Activated T-cell treated with anti-CD3 and anti-CD28 coated beads, Interleukin-2, amount 50 U/mL, for 48 hours (primary cell): ENCODE data around the gene AOPEP.

Experiments
- DNase-seq, 2 experiments: peaks; one replicate each; pipeline ENCODE4 v3.0.0-alpha.2; 2020

AOPEP gene

DNA sequence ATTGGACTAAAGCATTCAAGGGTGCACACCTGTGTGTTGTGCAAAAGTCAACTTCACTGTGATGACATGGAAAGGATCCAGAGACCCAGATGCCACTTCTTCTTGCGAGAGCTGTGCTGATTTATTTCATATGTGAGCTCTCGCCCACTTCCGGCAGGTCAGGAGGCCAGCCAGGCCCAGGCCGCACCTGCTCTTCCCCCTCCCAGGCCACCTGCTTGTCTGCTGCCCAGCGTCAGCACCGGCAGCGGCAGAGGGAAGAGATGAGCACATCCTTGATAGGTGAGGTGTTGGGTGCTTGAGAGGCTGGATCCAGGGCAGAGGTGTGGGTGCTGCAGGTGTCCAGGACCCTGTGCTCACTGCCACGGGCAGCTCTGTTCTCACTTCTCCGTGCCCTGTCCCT is 348.1 kb downstream of the AOPEP start:
- no peak for DNase-seq

- DNase-seq = no peak
These were observed 349.2 kb downstream of the AOPEP start for GRCh38 chr9:95075700-95076099.

DNA sequence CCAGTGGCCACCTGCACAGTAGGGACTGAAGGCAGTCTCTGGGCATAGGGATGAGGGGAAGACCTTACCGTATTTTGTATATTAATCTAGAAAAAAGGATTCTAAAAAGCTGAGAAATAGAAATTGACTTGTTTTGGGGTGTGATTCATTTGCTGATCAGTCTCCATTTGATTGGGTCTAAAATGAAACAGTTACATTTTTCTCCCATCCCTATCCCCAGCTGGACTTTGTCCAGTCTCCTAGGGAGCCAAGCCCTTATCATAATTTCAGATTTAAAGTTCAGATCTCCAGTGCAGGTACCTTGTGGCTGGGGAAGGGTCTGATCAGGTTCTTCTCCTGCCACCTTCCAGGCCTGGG is 350.2 kb downstream of the AOPEP start:
- no peak for DNase-seq

DNA sequence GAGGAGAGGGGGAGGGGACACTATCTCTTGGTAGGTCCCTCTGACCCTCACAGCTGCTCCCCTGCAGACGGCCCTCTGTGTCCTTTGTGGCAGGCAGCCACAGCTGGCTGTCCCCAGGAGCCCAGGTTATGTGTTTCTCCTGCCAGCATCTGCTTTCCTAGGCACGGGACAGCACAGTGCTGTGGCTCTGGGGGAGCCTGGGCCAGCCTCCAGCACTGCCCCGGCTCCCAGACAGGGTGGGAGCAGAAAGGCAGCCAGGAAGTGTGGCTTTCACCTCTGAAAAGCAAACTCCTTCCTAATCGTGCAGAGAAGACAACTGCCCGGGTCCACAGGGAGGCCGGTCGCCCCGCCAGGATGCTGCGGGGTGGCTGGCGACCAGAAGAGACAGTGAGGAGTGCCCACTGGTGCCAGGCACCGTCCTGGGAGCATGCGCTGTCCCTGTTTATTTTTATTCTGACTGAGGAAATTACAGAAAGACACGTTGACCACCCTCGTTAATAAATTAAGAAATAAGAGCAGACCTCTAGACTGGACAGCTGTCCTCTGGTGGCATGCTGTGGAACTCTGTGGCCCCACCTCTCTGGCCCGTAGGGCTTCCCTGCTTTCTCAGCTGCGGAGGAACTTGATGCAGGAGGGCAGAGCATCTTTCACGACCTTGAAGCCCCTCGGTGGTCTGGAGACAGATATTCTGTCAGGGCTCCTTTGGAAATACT is 350.7 kb downstream of the AOPEP start:
- no peak for DNase-seq

- DNase-seq = no peak
These were observed 351.4 kb downstream of the AOPEP start for GRCh38 chr9:95077766-95078370.

DNA sequence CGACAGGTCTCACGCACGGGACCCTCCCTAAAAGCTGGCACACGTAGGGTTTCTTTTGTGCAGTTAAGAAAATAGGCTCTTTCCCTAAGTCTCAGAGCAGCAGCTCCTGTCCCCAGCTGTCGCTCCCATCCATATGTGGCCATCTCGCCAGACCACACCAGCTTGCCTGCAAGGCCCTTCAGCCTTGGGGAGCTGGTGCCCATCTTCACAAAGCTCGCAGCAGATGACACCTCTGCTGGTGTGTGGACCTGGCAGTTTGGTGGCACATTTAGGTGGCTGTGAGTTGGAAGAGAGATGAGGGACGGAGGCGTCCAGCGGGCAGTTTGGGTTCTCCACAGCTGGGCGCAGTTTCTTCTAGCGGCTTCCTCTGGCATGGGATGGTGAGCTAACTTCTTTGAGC is 352.0 kb downstream of the AOPEP start:
- DNase-seq = no peak

- no peak for DNase-seq
These were observed 352.4 kb downstream of the AOPEP start for GRCh38 chr9:95078939-95079338.

- no peak for DNase-seq
These were observed 353.0 kb downstream of the AOPEP start for GRCh38 chr9:95079461-95079860.

DNA sequence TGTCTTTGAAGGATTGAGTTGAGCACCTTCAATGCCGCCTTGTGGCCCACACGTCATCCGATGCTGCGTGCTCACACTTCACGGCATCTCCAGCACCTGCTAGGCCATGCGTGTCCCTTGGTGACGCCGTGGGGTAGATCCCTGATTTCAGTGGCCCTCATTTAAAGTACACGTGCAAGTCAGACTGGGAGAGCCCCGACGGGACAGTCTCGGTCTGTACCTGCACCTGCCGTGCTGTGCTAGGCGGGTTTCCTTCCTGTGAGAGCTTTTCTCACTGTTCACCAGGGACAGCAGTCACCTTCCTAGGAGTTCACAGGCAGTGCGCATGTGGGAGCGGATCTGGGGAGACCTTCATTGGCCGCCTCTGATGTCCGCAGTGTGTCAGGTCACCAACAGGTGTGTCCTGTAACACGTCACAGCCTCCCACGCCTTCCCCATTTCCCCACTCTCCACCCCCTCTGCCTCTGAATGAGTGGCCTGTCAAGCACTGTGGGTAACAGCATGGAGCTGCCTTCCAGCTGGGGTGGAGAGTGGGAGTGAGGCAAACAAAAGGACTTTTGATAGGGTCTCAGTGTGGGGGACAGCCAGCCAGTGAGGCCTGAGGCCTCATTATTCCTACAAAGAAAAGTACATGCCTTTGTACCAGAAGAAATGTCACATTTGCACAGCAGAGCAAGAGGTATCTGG is 354.6 kb downstream of the AOPEP start:
- no peak for DNase-seq

DNA sequence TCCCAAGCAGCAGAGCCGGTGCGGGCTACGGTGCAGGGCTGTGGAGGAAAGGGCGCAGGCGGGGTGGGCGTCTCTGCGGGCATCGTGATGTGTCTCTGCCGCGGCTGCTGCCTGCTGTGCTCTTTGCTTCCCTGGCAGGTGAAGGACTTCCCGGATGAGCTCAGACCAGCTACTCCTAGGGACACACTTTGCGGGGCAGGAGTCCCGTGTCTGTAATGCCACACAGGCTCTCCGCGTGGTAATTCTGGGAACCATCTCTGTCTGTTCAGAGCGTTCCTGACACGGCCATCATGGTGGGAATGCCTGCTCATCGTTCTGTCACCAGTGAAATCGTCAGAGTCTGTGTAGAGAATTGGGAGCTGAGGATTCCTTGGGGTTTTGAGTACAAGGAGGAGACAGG is 355.5 kb downstream of the AOPEP start:
- no peak for DNase-seq

DNA sequence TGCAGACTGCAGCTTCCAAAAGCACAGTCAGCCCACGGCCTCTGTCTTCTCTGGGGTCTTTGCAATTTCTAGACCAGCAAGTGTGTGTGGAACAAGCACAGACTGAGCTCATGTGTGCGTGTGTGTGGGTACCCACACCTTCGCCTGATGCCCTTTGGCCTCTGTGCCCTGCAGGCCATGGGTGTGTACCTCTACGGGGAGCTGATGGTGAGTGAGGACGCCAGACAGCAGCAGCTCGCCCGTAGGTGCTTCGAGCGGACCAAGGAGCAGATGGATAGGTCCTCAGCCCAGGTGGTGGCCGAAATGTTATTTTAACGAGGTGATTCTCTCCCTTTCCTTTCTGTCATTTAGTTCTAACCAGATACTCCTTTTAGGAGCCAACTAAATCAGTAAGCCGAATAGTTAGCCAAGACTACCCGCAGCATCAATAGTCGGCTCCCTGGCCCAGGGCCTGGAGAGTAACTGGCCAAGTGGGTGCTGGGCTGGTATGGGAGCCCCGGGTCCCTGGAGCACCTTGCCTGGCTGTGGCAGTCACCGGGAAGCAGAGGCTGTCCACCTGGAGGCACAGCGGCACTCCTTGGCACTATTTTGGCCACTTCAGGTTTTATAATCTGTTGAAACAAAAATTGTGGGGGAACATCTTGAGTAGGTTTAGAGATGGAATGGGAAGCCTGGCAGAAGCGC is 356.0 kb downstream of the AOPEP start:
- no peak for DNase-seq

DNA sequence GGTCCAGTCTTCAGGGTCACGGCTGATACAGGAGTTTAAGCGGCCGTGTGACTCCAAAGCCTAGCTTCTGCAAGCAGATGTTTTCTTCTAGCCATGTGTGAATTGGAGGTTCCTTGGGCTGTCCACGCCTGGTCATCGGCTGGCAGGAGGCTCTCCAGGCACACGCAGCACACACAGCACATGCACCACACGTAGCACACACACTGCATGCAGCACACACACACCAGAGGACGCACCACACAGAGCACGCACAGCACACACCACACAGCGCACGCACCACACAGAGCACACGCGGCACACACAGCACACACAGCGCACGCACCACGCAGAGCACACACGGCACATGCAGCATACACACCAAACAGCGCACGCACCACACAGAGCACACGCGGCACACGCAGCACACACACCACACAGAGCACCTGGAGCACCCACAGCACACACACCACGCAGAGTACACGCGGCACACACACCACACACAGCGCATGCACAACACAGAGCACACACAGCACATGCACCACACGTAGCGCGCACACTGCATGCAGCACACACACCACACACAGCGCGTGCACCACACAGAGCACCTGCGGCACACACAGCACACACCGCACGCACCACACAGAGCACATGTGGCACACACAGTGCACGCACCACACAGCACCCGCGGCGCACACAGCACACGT is 356.7 kb downstream of the AOPEP start:
- DNase-seq = no peak

GRCh38 chr9:95084254-95084934 is 357.9 kb downstream of the AOPEP start:
- no peak for DNase-seq

- no peak for DNase-seq
These were observed 358.7 kb downstream of the AOPEP start for GRCh38 chr9:95085036-95085770.

DNA sequence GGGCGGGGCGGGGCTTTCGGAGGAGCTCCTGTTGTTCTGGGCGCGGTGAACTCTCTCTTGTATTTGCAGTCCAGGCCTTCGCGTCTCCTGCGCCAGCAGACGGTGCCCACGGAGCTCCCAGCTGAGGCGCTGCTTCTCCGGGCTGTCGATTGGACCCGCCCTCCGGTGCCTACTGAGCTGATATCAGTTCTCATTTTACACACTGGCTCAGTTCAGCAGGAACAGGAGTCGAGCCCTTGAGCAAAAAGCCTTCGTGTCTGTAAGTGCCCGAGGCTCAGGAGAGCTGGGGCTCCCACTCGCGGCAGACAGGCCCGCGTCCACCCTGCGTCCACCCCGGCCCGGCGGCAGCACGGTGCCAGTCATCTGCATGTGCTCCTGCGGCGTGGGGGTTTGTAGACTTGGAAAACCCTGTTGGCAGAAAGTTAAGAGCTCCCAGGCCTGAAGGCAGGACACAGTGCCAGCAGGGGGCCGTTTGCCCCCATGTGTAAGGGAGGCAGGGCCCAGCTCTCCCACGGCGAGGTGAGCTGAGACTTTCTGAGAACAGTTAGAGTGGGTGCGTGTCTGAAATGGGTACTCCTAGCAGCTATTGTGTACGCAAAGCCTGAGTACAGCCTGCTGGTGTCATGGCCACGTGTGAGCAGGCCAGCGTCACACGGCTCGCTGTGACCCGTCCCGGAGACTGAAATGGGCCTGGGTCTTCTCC is 359.5 kb downstream of the AOPEP start:
- DNase-seq = no peak

DNA sequence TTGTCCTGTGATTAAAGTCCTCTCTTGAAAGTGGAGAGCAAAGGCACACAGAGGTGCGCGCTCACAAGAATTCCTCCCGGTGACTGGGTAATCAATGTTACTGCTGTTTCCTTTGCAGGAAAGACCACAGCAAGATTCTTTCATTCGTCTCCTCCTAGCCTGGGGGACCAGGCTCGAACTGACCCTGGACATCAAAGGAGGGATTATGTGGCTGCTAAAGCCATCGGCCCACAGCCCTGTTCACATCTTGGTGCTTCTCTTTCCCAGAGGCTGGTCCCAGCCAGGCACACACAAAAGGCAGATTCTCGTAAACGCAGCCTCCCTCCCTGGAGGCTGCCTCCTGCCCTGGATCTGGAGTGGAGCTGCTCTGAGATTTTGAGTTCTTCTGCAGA is 360.1 kb downstream of the AOPEP start:
- no peak for DNase-seq

DNA sequence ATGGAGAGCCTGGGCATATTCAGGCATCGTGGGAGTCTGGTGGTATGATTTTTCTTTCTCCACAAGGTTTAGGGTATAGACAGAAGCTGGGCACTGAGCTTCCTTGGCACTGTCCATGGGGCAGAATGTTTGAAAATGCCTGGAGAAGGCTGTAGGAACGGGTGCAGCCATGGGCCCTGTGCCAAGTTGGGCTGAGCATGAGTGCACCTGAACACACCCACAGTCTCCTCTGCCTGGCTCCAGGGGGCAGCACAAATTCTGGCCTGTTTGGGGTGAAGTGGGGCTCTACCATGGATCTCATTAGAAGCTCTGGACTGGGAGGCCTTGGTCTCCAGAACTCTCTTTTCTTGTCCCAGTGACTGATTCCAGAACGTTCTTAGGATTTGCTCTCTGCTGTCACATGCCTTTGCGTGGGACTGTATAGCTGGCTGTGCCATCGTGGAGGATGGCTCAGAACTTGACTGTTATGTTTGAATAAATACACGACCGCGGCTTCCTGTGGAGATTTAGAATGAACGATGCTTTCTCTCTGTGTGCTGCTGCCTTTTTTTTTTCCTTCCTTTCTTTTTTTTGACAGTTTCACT is 361.3 kb downstream of the AOPEP start:
- DNase-seq = no peak

GRCh38 chr9:95088421-95089161 is 362.1 kb downstream of the AOPEP start:
- DNase-seq = no peak

- no peak for DNase-seq
These were observed 362.9 kb downstream of the AOPEP start for GRCh38 chr9:95089257-95090022.
